ENCODE results near the gene OSBPL8.

OSBPL8 gene

DNA sequence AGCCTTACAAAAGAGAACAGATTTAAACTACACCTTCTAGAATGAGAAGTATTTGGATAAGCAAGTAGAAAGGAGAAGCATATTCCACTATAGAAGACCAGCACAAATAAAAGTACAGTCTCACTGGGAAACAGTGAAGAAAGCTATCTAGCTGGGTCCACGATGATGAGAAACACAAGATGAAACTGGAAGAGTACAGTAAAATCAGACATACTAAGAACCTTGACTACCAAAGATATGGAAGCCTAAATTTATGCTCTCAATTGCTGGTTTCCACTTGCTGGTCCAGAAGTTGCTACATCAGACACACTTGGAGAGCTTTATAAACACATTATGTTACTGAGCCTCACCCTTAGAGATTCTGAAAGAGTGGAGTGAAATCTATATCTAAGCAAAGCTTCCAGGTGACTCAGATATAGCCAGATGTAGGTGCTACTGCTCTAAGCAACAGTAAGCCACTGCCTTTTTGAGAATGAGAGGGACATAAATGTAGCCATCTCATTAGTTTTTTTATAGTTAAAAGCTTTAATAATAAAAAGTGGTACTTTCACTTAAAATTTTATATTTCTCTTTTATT is 115.1 kb downstream of the OSBPL8 start:
- H3K27ac ChIP-seq = no peak overlapping the region
- TF ChIP-seq ZFX (IDR thresholded peaks at IDR 0.05; ENCODE audit: borderline replicate concordance) = no peak
- TF ChIP-seq, protein P1, sequence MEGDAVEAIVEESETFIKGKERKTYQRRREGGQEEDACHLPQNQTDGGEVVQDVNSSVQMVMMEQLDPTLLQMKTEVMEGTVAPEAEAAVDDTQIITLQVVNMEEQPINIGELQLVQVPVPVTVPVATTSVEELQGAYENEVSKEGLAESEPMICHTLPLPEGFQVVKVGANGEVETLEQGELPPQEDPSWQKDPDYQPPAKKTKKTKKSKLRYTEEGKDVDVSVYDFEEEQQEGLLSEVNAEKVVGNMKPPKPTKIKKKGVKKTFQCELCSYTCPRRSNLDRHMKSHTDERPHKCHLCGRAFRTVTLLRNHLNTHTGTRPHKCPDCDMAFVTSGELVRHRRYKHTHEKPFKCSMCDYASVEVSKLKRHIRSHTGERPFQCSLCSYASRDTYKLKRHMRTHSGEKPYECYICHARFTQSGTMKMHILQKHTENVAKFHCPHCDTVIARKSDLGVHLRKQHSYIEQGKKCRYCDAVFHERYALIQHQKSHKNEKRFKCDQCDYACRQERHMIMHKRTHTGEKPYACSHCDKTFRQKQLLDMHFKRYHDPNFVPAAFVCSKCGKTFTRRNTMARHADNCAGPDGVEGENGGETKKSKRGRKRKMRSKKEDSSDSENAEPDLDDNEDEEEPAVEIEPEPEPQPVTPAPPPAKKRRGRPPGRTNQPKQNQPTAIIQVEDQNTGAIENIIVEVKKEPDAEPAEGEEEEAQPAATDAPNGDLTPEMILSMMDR (IDR thresholded peaks at IDR 0.05) = no peak

DNA sequence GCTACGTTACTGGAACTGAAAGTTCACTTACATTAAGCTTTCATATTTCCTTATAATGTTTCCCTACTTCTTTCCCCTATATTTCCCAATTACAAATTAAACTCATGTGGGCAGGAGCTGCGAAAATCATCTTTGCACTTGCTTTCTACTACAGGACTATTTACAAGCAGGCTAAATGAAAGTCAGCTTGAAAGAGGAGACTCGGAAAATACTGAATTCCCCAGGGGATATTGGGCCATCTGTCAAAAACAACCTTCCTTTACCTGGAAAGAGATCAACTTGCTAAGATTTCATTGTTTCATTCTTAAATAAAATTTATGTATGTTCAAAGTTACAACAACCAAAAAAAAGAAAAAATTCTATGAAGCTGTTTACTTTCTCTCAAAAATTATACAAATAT is 118.6 kb downstream of the OSBPL8 start:
- no peak for TF ChIP-seq ZFX (IDR thresholded peaks at IDR 0.05; ENCODE audit: borderline replicate concordance)
- TF ChIP-seq, protein P1 (IDR thresholded peaks at IDR 0.05) = no peak
- no peak overlapping the region for H3K27ac ChIP-seq

DNA sequence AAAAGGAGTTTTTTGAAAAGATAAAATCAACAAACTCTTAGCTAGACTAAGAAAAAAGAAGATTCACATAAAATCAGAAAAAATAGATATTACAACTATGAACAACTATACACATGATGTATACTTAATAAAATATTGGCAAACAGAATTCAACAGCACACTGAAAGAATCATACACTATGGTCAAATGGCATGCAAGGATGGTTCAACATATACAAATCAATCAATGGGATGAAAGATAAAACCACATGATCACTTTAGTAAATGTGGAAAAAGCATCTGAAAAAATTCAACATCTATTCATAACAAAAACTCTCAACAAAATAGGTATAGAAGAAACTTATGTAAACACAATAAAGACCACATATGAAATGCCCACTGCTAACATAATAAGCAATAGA is 126.8 kb downstream of the OSBPL8 start:
- no peak overlapping the region for H3K27ac ChIP-seq
- TF ChIP-seq, protein P1 (IDR thresholded peaks at IDR 0.05) = no peak
- no peak for TF ChIP-seq ZFX (IDR thresholded peaks at IDR 0.05; ENCODE audit: borderline replicate concordance)

DNA sequence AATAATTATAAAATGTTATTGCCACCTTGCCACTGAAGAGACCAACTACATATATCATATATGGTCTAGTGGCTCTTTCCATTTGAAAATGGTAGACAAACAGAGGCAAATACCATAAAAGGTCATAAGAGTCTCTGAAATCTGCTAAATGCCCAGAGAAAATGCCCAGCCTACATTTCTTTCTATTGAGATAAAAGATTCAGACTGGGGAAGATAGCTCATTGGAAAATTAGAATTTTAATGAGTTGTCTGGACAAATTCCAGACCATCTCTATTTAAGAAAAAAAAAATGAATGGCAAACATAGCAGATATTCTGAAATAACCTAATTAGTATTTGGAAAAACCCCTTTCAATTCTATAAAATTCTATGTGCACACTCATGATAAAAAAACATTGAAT is 131.5 kb downstream of the OSBPL8 start:
- H3K27ac ChIP-seq = no peak overlapping the region
- TF ChIP-seq, protein P1 (IDR thresholded peaks at IDR 0.05) = no peak
- no peak for TF ChIP-seq ZFX (IDR thresholded peaks at IDR 0.05; ENCODE audit: borderline replicate concordance)

DNA sequence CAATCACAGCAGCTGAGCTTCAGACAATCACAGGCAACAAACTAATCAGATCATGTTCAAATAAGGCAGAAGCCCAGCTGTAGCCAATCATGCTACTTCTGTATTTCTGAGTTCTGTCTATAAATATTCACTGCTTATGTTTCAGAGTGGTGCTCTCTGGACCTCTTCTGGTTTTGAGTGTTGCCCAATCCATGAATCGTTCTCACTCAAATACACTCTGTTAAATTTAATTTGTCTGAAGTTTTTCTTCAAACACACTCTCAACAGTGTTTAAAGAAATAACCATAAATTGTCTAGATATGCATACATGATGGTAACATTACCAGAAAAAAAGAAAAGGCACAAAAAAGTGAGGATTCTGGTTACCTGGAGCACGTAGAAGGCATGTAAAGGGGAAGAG is 133.4 kb downstream of the OSBPL8 start:
- peak overlapping the region; percentile 93 for H3K27ac ChIP-seq
- TF ChIP-seq, protein P1 (IDR thresholded peaks at IDR 0.05) = no peak
- no peak for TF ChIP-seq ZFX (IDR thresholded peaks at IDR 0.05; ENCODE audit: borderline replicate concordance)

DNA sequence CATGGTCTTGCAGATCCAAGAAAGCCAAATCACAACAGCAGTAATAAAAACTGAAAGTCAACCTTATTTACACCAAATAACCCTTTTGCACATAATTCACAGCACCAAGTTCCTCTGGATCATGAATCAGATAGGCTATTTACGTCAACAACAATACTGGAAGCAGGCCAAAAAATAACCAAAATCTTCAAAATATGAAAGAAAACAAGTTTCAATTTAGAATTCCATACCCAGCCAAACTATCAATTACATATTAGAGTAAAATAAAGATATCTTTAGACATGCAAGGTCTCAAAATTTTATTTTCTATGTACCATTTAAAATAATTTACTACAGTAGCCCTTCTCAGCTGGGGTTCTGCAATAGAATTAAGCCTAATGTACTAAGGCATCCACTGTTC is 134.6 kb downstream of the OSBPL8 start:
- TF ChIP-seq ZFX (IDR thresholded peaks at IDR 0.05; ENCODE audit: borderline replicate concordance) = no peak
- TF ChIP-seq, protein P1 (IDR thresholded peaks at IDR 0.05) = no peak
- peak overlapping the region; percentile 93 for H3K27ac ChIP-seq

DNA sequence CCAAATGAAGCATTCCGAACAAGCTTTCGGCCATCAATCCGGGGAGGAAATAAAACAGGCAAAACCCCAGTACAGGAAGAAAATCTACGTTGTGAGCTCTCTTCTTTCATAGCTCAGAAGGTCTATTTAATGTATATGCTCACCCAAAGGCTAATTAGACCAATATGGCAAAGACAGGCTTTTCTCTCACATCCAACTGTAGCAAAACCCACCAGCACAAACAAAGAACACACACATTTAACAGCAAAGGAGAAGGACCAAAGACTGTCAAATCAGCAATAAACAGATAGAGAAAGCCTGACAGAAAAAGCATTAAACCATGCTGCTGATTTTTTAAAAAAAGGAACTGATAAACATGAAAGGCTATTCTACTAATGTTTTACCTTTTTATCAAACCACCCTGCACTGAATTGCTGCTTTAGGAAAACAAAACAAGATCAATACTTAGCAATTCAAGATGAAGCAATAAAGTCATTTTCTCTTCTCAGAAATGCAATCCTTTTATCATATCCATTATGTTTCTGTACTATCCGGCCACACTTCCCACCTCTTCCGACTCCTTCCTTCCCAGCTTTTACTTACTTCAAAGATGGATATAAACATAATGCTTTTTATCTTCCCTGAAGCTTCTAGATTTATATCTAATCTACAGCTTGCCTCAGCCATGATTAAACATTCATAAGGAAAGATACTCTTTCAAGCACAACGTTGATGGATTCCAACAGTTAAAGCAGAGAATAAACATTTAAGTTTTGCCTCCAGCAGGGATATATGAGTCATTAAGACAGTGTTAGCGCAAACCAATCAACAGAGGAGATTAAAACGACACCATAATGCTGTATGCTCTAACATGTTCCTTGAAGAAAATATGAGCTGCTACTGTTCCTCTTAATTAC is 136.8 kb downstream of the OSBPL8 start:
- TF ChIP-seq, protein P1 (IDR thresholded peaks at IDR 0.05) = no peak
- no peak for TF ChIP-seq ZFX (IDR thresholded peaks at IDR 0.05; ENCODE audit: borderline replicate concordance)
- peak overlapping the region; percentile 93 for H3K27ac ChIP-seq

Measured in 22Rv1 (cell line).